Activated CD8-positive, alpha-beta memory T cell treated with anti-CD3 and anti-CD28 coated beads for 1 hour (primary cell): ENCODE data around the gene CCDC85A.

Experiments
- DNase-seq, 2 donors: peaks; one replicate each; pipeline ENCODE4 v3.0.0-alpha.2; 2020; ENCODE audit warnings: low read depth in 1 of 2; ENCODE audit errors: extremely low read depth in 1 of 2

CCDC85A gene

DNA sequence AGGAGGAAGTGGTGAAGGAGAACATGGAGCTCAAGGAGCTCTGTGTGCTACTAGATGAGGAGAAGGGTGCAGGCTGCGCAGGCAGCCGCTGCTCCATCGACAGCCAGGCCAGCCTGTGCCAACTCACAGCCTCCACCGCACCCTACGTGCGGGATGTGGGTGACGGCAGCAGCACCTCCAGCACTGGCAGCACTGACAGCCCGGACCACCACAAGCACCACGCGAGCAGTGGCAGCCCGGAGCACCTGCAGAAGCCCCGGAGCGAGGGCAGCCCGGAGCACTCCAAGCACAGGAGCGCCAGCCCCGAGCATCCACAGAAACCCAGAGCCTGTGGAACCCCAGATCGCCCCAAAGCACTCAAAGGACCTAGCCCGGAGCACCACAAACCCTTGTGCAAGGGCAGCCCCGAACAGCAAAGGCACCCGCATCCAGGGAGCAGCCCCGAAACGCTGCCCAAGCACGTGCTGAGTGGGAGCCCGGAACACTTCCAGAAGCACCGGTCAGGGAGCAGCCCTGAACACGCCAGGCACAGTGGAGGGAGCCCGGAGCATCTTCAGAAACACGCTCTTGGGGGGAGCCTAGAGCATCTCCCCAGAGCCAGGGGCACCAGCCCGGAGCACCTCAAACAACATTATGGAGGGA, 9.0 kb downstream of the CCDC85A start:
- DNase-seq: no peak

DNA sequence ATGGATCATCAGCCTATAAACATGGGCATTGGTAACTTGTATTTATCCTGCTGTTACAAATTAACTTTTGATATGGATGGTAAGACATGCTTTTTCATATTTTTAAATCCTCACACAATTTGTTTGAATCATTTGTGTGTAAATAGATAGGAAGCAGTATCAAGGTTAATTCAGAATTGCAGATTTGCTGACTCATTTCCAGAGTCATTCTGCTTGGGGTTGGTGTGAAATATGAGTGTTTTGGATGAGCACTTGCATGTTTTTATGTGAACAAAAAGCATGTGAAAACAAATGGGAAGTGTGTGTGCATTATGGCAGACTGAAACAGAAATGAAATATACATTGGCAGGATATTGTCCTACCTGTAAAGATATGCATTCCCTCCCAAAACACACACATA, 11.8 kb downstream of the CCDC85A start:
- DNase-seq: no peak

DNA sequence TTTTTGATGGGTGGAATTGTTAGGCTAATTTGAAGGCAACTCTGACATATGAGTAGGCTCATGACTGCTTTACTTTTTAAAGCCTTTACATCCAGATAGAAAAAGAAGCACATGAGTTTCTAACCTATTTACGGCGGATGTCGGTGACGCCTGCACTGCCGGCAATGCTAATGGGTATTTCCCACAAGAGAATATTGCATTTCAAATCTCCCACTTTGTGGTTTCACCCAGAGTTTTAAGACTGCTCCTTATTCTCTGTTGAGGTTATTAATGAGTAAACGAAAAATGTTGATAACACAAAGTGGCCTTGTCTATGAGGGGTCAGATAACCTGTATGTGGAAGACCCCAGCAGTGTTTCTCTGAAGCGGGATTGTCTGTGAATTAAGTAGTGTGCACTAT, 14.0 kb downstream of the CCDC85A start:
- DNase-seq: no peak

DNA sequence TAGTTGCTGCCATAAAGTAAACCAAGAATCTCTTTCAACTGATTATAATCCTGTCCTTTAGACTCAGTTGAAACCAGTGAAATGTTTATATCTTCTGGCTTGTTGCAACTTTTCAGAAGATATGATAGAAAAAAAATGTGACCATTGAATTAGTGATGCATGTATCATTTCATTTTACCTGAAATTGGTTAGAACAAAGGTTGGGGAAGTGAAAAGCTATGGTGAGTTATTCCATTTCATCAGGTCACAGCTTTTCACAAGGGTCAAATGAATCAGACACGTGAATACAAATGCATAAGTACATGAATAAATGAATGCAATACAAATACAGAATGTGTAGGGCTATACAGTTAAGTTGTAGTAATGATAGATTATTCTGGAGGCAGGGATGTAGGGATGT, 15.1 kb downstream of the CCDC85A start:
- no peak for DNase-seq

DNA sequence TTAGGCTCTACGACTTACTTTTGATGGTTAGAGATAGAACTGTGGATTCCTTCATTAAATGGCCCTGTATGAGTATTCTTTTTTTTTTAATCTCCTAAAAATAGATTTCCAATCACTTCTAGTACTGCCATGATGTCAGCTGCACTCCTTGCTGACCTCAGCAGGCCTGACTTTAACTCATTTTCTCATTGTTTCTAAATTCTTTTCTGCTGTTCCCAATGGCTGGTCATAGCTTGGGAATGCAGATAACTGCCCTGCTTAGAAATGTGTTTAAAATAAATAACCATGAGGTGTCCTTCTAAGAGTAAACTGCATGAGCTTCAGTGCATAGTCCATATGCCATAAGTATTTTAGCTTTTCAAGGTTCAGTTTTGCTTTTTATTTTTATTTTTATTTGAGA, 15.7 kb downstream of the CCDC85A start:
- DNase-seq: no peak

DNA sequence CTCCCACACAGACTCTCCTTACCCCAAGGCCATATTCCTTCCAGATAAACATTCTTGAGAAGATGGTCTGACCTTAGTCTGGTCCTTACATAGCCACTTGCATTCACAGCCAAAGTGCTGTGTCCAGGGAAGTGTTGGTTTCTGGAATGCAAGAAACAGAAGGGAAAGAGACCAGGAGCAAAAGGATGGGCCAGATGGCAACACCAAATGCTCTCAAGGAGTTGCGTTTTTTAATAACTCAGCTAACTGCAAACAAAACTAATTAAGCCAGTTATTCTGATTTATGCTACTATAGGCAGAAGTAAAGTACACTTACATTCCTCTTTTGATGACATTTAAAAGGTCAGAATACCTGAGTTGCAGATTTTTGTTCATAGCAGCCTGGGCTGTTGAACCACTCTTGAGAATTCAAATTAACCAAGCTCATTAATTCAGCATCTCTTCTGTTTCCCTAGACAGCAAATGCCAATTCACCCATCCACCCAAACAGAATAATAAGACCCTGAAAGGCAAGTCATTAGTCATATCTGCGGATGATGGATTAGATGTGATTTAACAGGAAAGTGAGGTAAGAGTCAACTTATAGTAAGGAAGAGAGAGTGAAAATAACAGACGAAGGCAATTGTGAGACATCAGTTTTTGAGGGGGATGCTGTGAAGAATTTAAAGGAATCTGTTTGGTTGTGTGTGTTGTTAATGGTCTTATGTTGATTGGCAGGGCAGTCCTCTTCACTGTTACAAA, 18.8 kb downstream of the CCDC85A start:
- DNase-seq: no peak

DNA sequence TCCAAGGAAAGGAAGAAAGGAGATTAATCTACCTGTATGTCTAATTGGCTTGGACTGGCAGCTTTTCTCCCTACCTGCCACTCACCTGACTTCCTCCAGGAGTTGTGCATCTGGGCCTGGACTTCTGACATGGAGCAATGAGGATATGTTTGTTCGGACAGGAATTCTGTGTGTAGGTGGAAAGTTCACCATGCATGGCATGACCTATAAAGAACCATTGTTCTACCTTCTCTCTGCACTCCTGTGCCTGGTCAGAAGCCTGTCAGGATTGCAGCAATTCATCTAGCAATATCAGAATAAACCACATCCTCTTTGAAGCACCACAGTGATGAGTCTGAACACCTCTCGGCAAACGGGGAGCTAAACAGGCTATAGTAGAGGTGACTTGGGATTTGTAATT, 20.8 kb downstream of the CCDC85A start:
- no peak for DNase-seq

DNA sequence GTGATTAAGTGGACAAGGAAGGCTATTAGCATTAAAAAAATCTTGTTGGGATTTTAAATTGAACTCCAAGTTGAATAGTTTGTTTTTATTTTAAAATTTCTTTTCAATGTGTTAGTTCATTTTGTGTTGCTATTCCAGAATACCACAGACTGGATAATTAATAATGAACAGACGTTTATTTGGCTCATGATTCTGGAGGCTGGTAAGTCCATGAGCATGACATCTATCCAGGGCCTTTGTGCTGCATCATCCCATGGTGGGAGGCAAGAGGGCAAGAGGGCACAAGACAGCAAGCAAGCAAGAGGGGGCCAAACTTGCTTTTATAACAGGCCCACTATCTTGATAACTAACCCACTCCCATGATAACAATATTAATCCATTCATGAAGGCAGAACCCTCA, 22.5 kb downstream of the CCDC85A start:
- no peak for DNase-seq

DNA sequence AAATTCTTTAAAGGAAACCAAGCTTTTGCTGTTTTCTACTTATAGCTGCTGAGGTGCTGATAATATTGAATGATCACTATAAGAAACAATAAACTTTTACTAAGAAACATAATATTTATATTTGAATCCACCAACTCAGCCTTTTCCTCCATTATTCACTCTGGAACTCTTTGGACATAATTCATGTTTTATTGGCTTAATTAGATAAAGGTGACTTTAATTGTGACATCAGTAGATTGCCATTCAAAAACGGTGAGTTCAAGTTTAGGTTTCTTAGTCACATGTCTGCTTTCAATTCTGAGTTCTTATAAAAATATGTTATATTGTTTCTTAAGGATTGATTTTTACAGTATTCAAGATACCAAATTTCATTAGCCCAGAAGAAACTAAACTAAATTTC, 24.0 kb downstream of the CCDC85A start:
- DNase-seq: no peak

DNA sequence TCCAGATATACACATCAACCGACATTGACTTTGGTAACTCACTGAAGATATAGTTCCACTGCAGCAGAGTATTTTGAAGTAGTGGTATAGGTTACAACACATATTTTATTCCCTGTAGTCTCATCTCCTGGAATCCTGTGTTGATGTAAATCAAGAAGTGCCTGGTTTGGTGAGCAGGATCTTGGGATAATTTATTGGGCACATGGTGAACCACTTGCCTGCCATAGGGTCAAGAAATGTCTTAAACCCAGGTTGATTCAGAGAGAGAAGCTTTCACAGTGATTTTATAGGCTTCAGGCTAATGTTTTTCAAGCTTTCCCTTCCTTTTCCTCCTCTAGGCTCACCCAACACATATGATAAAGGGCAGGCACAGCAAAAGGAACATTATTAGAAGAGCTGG, 24.6 kb downstream of the CCDC85A start:
- no peak for DNase-seq

DNA sequence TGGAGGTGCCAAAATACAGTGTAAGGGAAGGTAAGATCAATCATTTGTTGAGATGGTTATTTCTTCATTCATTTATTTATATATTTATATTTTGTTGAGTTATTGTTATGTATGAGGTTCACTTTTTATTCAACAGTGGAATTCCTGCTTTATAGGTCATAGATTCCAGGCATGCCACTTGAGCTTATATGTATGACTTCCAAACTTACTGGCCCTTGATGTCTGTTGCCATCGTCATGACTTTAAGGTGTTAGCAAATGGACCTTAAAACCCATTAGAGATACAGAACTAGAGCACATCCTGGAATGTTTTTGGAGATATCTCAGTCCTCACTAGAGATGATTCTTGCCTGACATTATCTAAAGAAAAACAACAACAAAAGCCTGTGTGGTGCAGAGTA, 25.9 kb downstream of the CCDC85A start:
- no peak for DNase-seq

DNA sequence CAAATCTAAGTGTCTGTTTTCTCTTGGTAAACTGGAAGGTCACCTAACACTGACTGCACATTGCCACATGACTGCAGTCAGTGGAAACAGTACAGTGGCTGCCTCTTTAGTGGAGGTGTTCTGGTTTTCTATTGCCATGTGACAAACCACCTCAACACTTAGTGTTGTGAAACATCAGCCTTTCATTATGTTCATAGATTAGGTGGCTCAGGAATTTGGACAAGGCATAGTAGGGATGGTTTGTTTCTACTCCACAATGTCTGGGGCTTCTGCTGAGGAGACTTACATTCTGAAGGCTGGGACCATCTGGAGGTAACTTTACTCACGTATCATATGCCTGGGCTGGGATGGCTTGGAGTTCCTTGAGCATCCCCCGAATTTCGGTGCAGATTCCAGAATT, 26.5 kb downstream of the CCDC85A start:
- DNase-seq: no peak

DNA sequence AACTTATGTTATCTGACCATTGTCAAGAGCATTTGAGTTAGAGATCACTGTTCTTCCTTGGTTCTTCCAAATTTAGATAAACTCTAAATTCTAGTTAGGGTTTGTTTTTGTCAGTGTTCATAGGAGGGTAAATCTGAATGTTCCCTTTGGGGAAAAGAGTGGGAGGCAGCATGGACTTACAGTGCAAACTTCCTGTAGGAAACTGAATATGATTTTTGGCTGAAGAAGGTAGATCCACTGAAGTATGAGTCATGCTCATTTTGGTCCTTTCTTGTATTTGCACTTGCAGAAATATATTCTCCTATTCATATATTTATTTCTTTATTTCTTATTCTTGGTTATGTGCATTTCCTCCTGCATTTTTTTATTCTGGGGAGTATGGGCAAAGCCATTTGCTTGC, 27.3 kb downstream of the CCDC85A start:
- no peak for DNase-seq

DNA sequence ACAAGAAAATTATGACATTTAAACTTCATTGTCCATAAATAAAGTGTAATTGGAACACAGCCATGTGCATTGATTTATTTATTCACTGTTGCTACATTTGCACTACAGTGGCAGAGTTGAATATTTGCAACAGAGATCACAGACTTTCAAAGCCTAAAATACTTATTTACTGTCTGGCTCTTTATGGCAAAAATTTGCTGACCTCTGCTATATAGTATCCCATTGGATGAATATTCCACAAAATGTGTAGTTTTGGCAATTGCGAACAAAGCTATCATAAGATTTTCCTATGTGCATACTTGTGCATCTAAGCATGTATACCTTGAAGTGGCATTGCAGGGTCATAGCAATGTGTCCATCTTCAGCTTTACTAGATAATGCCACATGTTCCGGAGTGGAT, 32.1 kb downstream of the CCDC85A start:
- DNase-seq: no peak

DNA sequence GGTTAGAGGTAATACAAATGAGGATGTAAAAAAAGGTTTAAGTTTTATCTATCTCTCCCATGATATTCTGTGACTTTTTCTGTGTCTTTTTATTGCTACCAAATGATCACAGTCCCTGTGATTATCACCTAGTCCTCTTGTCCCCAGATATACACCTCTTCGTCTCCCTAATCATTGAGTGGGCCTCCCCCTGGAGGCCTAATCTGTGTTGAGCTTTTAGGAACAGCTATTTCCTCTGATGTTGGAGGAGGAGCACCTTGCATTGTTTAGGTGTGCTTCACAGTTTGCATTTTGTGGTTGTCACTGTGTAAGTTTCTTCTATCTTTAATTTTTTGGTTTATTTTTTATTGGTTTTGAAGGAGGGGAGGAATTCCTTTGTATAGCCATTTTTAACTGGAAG, 33.3 kb downstream of the CCDC85A start:
- DNase-seq: no peak

DNA sequence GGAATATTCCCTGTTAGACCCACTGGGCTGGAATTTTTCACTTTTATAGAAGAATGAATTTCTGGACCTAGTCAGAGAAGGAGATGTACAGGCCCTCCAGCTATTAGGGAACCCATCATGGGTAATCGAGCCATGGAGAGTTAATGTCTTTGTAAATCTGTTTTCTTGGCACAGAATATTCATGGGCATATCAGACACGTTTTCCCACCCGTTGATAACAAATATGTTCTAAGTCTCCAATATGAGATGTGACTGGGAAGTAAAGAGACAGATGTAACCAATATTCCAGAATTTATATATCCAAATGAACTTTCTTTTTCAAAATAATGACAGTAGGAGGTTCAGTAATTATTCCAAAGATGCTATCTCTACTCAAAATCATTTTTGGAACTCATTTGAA, 38.7 kb downstream of the CCDC85A start:
- DNase-seq: no peak

DNA sequence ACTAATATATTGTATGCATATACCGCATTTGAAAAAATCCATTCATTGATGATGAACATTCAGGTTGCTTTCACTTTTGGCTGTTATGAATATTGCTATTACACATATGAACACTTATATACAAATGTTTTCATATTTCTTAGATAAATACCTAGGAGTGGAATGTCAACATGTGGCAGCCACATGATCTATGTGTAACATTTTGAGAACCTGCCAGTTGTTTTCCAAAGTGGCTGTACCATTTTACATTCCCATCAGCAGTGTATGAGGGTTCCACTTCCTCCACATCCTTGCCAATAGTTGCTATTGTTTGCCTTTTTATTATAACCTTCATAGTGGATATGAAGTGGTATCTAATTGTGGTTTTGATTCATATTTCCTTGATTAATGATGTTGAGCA, 40.5 kb downstream of the CCDC85A start:
- no peak for DNase-seq

DNA sequence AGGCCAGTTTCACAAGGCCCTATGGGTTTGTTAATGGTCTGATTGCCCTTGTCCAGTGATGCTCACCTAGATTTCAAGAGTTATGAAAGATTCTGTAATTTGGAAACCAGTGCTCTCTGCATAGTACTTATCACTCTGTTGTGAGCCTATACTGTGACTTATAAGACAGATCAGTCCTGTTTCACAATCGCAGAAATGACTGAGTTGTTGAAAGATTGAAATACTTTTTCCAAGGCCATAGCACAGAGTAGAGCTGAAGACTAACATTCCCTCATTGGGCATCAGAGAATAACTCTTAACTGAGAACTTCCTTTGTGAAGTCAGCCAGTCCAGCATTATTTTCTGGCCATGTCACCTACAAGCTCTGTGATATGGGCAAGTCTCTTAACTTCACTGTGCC, 44.0 kb downstream of the CCDC85A start:
- no peak for DNase-seq

DNA sequence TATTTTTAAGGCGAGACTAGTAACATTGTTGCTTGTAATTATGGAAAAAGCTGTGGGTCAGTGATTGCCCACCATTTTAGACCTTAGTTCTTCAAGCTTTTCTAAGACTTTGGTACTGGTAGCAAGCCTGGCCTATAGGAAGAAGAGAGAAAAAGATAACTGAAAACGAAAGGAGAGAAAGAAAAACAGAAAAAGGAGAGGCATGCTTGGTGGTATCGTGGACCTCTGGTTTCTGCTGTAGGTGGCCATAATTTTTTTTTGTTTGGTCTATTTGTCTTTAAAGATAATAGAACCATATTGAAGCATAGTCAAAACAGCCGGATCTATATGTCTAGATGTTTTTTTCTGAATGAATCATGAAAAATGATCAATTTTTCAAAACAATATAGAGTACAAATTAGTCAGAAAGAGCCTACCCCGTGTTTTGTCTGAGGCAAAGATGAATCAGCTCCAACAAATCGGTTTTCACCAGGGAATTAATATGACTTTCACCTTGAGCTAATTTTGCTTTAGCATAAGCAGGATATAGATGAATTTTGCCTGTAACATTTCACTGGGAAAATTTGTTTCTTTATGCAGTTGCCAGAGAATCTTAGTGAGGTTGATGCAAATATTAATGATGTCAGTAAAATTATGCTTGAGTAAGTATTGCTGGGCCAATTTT, 45.7 kb downstream of the CCDC85A start:
- no peak for DNase-seq

DNA sequence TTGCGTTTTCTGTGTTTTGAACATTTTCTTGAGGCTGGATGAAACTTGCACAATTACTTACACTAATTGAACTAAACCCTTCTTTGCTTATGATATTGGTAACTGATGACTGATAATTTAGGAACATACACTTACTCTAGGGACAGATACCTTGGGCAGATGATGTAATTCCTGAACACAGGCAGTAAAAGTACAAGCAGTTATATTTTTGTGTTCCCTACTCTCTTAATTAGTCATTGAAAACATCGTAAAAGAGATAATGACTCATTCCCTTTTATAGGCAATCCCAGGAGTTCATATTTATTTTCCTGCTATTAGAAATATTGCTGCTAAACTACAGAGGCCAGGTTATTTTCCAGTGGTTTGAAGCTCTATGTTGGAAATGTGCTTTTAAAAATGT, 46.4 kb downstream of the CCDC85A start:
- no peak for DNase-seq

DNA sequence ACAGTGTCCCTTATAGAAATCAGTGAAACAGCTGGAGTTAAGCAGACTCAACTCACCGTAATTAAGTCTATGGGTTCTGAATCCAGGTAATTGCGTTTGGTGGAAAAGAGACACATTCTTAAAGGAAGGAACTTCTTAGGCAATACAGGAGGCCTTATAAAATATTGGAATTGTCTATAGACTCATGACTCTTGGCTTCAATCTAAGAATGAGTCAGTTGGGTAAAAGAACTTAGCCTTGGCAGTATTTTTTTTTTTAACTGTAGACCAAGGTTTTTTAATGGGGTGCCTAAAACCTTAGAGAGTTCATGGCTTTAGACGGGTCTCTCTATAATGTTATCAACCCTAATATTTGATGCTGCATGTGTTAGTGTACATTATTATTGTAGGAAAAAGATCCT, 47.6 kb downstream of the CCDC85A start:
- no peak for DNase-seq

DNA sequence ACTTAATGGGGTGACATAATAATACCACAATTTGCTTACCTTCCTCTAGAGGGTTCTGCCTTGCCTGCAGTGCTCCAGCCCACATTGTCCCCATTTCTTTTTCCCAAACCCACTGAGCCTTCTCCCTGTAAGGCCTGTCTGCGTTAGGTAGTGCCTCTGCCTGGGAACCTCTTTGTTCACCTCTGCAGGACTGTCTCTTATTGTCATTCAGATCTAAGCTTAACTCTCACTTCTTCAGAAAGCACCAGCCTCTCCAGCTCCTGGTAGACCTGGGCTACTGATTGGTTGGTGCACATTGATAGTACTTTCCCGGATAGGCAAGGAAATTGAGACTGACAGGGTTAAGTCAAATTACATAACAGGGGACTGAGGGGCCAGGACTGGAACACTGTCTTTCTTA, 49.1 kb downstream of the CCDC85A start:
- DNase-seq: no peak
